ENCODE data around the gene CBX3.
"Not testable (repeated sequence)": the region's sequence is repeated elsewhere in the genome, so short reads cannot be mapped to it uniquely, and the experiment has no call there.

Gene CBX3

DNA sequence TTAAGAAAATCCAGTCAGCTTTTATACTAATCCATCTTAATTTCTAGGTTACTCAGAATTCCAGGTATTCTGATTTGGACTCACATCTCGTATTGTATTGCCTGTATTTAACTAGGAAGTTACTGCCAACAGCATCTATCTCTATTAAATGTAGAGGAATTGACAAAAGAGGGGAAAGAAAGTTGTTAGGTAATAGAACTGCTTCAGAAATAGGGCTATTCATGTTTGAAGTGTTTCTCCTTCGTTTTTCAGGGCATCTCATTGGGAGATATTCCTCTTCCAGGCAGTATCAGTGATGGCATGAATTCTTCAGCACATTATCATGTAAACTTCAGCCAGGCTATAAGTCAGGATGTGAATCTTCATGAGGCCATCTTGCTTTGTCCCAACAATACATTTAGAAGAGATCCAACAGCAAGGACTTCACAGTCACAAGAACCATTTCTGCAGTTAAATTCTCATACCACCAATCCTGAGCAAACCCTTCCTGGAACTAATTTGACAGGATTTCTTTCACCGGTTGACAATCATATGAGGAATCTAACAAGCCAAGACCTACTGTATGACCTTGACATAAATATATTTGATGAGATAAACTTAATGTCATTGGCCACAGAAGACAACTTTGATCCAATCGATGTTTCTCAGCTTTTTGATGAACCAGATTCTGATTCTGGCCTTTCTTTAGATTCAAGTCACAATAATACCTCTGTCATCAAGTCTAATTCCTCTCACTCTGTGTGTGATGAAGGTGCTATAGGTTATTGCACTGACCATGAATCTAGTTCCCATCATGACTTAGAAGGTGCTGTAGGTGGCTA lies 17.1 kb upstream of the CBX3 start:
- H3K36me3 ChIP-seq (ENCODE audit: insufficient read depth, low read length) = peaks cover 44% of the 10 kb centered on the region
- not testable (repeated sequence) for H3K4me2 ChIP-seq (ENCODE audit: low read length); H3K9ac ChIP-seq (ENCODE audit: low read depth, low read length); H3K4me1 ChIP-seq (ENCODE audit: control insufficient read depth, insufficient read depth, low read length); H3K4me3 ChIP-seq (ENCODE audit: low read length); H3K27me3 ChIP-seq (ENCODE audit: control insufficient read depth, insufficient read depth, low read length); H3K9me3 ChIP-seq (replicated peaks; ENCODE audit: low read length)

DNA sequence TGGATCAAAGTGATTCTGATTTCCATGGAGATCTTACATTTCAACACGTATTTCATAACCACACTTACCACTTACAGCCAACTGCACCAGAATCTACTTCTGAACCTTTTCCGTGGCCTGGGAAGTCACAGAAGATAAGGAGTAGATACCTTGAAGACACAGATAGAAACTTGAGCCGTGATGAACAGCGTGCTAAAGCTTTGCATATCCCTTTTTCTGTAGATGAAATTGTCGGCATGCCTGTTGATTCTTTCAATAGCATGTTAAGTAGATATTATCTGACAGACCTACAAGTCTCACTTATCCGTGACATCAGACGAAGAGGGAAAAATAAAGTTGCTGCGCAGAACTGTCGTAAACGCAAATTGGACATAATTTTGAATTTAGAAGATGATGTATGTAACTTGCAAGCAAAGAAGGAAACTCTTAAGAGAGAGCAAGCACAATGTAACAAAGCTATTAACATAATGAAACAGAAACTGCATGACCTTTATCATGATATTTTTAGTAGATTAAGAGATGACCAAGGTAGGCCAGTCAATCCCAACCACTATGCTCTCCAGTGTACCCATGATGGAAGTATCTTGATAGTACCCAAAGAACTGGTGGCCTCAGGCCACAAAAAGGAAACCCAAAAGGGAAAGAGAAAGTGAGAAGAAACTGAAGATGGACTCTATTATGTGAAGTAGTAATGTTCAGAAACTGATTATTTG lies 16.3 kb upstream of the CBX3 start:
- H3K4me2 ChIP-seq (ENCODE audit: low read length) = no peak overlapping the region
- no peaks in the 10 kb centered on the region for H3K27me3 ChIP-seq (ENCODE audit: control insufficient read depth, insufficient read depth, low read length)
- no peak overlapping the region for H3K4me3 ChIP-seq (ENCODE audit: low read length)
- H3K4me1 ChIP-seq (ENCODE audit: control insufficient read depth, insufficient read depth, low read length) = no peaks in the 10 kb centered on the region
- no peaks in the 10 kb centered on the region for H3K9me3 ChIP-seq (replicated peaks; ENCODE audit: low read length)
- H3K9ac ChIP-seq (ENCODE audit: low read depth, low read length) = no peak overlapping the region
- peaks cover 52% of the 10 kb centered on the region for H3K36me3 ChIP-seq (ENCODE audit: insufficient read depth, low read length)

DNA sequence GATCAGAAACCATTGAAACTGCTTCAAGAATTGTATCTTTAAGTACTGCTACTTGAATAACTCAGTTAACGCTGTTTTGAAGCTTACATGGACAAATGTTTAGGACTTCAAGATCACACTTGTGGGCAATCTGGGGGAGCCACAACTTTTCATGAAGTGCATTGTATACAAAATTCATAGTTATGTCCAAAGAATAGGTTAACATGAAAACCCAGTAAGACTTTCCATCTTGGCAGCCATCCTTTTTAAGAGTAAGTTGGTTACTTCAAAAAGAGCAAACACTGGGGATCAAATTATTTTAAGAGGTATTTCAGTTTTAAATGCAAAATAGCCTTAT lies 15.7 kb upstream of the CBX3 start:
- Histone ChIP-seq H3K4me2 (ENCODE audit: low read length) (no peak overlapping the region), H3K27me3 (ENCODE audit: control insufficient read depth, insufficient read depth, low read length) (no peaks in the 10 kb centered on the region), H3K9ac (ENCODE audit: low read depth, low read length) (no peak overlapping the region), H3K4me3 (ENCODE audit: low read length) (no peak overlapping the region), H3K36me3 (ENCODE audit: insufficient read depth, low read length) (peaks cover 57% of the 10 kb centered on the region), H3K4me1 (ENCODE audit: control insufficient read depth, insufficient read depth, low read length) (no peaks in the 10 kb centered on the region), H3K9me3 (replicated peaks; ENCODE audit: low read length) (no peaks in the 10 kb centered on the region)

DNA sequence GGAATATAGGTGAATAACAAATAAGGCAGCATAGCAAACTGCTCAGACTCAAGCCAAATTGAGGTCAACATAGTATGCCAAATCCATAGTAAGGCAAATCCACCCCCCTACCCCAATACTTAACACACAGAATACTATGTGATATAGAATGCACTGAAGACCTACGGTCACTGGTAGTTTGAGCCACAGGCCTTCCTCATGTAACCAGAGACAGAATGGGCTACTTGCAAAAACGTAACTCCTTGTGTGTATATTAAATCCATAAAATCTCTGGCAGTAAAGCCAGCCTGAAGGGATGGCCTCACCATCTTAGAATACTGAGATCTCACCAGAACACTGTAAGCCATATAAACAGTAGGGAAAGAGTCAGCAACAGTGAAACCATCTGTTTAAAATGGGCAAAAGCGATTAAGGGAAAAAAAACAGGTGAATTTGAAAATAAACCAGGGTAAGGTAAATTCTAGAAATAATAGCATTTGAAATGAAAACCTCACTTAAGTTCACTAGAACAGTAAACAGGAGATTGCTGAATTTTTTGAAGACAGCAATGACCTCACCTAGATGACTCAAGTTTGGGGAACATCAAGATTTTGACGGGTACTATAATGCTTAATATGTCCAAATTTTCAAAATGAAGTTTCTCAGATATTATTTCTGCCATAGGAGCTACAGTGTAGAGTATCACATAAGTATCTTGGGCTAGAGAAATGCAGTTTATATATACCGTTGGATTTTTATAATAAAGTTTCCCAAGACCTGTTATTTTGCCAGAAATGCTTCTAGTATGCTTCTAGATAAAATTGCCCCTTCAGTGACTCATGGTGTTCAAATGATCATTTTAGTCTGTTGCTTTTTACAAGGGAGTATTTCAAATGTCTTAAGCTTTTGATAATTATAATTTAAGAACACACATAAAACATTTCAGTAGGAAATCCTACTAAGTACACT lies 14.9 kb upstream of the CBX3 start:
- peaks cover 65% of the 10 kb centered on the region for H3K36me3 ChIP-seq (ENCODE audit: insufficient read depth, low read length)
- H3K4me1 ChIP-seq (ENCODE audit: control insufficient read depth, insufficient read depth, low read length) = no peaks in the 10 kb centered on the region
- H3K27me3 ChIP-seq (ENCODE audit: control insufficient read depth, insufficient read depth, low read length) = no peaks in the 10 kb centered on the region
- H3K9me3 ChIP-seq (replicated peaks; ENCODE audit: low read length) = no peaks in the 10 kb centered on the region
- H3K9ac ChIP-seq (ENCODE audit: low read depth, low read length) = no peak overlapping the region
- no peak overlapping the region for H3K4me3 ChIP-seq (ENCODE audit: low read length)
- H3K4me2 ChIP-seq (ENCODE audit: low read length) = no peak overlapping the region

DNA sequence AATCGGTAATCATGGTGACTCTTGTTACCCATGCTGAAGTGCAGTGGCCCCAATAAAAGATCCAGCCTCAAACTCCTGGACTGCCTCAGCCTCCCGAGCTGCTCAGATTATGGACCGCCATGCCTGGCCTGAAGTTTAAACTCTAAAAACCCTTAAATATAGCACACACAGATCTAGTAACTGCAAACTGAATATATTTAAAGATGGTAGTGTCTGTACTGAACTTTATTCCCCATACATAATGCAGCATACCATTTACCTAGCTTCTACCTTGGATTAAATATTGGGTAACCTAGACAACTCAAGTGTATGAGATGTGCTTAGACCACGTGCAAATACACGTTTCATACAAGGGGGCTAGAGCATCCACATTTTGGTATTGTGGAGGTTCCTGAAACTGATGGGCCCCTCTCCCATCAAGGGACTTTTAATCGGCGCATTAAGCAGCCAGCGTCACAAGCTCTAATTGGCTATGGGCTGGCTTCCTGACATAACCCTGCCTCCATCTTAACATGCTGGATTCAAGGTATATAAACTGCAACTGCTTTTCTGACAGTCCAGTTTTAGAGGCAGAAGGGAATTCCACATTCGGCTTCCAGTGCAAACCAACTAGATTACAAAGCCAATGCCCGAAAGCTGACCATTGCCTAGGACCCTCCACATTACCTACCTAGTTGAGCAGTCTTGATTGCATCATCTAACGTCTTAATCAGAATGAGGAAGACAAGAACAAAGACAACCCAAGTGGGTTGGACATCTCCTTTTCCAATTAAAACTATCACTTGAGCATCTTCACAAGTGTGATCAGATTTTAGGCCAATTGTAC lies 14.0 kb upstream of the CBX3 start:
- Histone ChIP-seq H3K4me1 (ENCODE audit: control insufficient read depth, insufficient read depth, low read length) (no peaks in the 10 kb centered on the region), H3K9me3 (replicated peaks; ENCODE audit: low read length) (no peaks in the 10 kb centered on the region), H3K4me2 (ENCODE audit: low read length) (no peak overlapping the region), H3K27me3 (ENCODE audit: control insufficient read depth, insufficient read depth, low read length) (no peaks in the 10 kb centered on the region), H3K4me3 (ENCODE audit: low read length) (no peak overlapping the region), H3K9ac (ENCODE audit: low read depth, low read length) (no peak overlapping the region), H3K36me3 (ENCODE audit: insufficient read depth, low read length) (peaks cover 75% of the 10 kb centered on the region)

DNA sequence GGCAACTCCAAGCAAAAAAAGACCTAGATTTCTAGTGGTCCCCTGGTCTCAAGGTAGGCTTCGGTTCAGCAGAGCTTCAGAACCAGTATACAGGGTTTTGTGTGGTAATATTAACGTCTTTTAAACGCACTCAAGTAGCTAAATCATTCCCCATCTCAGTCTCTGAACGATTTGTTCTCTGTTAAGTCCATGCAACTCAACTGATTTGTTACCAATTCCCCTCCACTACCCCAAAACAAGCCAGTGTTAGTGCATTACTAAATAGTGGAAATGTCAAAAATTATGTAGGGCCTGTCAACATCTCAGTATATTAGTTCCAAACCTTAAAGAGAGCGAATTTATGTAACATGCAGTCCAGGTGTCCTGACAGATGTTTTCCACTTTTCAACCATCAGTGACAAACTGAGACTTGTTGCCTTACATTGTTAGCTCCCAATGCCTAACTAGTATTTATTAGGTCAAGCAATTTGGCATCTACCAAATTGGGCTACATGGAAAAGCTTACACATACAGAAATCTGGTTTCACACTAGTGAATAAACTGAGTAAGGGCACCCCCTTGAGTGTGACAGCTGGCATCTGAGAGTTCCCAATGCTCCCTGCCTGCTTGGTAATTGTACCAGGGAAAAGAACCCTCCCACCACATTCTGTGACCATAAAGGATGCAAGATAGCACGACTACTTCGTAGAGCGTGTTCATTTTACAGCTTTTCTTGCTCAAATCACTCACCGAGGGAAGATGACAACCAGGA lies 13.2 kb upstream of the CBX3 start:
- H3K36me3 ChIP-seq (ENCODE audit: insufficient read depth, low read length) = peaks cover 83% of the 10 kb centered on the region
- H3K4me2 ChIP-seq (ENCODE audit: low read length) = no peak overlapping the region

DNA sequence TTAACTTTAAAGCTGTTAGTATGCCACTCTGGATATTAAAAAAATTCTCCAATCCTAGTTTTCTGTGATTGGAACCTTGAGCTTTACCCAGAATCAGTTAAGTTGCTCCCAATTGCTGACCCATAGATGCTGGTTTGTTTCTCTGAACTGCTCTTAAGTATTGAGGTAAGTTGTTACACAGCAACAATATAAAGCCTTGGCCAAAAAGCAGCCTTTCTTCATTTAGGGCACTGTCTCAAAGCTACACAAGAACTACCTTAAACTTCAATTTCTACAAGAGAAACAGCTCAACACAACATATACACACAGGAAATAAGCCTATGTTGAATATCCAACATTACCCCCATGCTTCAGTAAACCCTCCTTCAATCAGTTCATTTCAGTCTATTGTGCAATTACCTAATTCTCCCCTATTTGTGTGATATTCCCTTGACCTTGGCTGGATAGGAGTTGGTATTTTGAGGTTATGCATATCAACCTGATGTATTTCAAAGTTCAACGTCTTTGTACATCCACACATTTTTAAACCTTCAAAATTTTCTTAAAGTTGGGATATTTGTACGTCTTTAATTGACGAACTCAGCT lies 12.5 kb upstream of the CBX3 start:
- H3K27me3 ChIP-seq (ENCODE audit: control insufficient read depth, insufficient read depth, low read length) = no peaks in the 10 kb centered on the region
- no peak overlapping the region for H3K4me2 ChIP-seq (ENCODE audit: low read length)
- no peaks in the 10 kb centered on the region for H3K9me3 ChIP-seq (replicated peaks; ENCODE audit: low read length)
- no peak overlapping the region for H3K9ac ChIP-seq (ENCODE audit: low read depth, low read length)
- H3K4me3 ChIP-seq (ENCODE audit: low read length) = no peak overlapping the region
- peaks cover 90% of the 10 kb centered on the region for H3K36me3 ChIP-seq (ENCODE audit: insufficient read depth, low read length)
- H3K4me1 ChIP-seq (ENCODE audit: control insufficient read depth, insufficient read depth, low read length) = peaks cover 5% of the 10 kb centered on the region

More for the DNA sequence above, 13.2 kb upstream of the CBX3 start:
- Histone ChIP-seq H3K4me3 (ENCODE audit: low read length) (no peak overlapping the region), H3K9me3 (replicated peaks; ENCODE audit: low read length) (no peaks in the 10 kb centered on the region), H3K27me3 (ENCODE audit: control insufficient read depth, insufficient read depth, low read length) (no peaks in the 10 kb centered on the region), H3K9ac (ENCODE audit: low read depth, low read length) (no peak overlapping the region), H3K4me1 (ENCODE audit: control insufficient read depth, insufficient read depth, low read length) (peaks cover 1% of the 10 kb centered on the region)

DNA sequence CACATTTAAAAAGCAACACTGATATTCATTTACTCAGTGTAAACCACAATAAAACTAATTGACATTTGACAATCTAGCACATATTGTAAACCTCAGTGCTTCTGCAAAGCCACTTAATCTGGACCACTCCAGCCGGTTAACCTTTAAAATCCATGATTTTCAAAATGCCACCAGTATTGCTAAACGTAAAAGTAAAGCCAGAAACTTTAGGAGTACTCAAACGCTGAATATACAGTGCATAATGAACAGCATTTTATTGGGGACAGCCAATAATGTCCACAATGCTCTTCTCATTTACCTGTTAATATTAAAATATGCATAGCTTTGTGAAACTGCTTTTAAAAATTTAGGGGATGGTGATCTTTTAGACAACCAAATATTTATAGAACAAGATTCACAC lies 11.8 kb upstream of the CBX3 start:
- H3K27me3 ChIP-seq (ENCODE audit: control insufficient read depth, insufficient read depth, low read length) = no peaks in the 10 kb centered on the region
- no peak overlapping the region for H3K9ac ChIP-seq (ENCODE audit: low read depth, low read length)
- H3K9me3 ChIP-seq (replicated peaks; ENCODE audit: low read length) = no peaks in the 10 kb centered on the region
- H3K4me1 ChIP-seq (ENCODE audit: control insufficient read depth, insufficient read depth, low read length) = peaks cover 5% of the 10 kb centered on the region
- no peak overlapping the region for H3K4me2 ChIP-seq (ENCODE audit: low read length)
- H3K36me3 ChIP-seq (ENCODE audit: insufficient read depth, low read length) = peaks cover 93% of the 10 kb centered on the region
- H3K4me3 ChIP-seq (ENCODE audit: low read length) = no peak overlapping the region

DNA sequence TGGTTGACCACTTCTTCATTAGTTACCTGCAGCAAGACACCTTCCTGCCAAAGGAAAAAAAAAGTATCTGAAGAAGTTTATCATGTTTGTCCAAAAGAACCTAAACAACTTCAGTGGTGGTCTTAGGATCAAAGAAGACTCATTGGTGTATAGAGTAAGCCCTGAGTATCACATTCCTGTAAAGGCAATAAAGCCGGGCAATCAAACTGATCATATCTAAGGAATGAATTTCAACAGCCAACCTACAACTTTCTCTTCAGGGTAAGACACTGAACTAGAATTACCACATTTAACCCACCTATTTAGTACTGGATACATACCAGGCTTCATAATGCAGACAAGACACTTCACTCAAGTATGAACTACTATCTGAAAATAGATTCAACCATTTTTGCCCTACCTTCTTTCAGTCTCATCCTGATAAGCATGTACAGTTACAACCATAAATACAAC lies 11.1 kb upstream of the CBX3 start:
- H3K36me3 ChIP-seq (ENCODE audit: insufficient read depth, low read length) = peaks cover 92% of the 10 kb centered on the region
- H3K4me1 ChIP-seq (ENCODE audit: control insufficient read depth, insufficient read depth, low read length) = peaks cover 8% of the 10 kb centered on the region
- H3K27me3 ChIP-seq (ENCODE audit: control insufficient read depth, insufficient read depth, low read length) = no peaks in the 10 kb centered on the region
- no peaks in the 10 kb centered on the region for H3K9me3 ChIP-seq (replicated peaks; ENCODE audit: low read length)
- H3K4me3 ChIP-seq (ENCODE audit: low read length) = no peak overlapping the region
- no peak overlapping the region for H3K4me2 ChIP-seq (ENCODE audit: low read length)
- no peak overlapping the region for H3K9ac ChIP-seq (ENCODE audit: low read depth, low read length)
